Measurements from ENCODE around the gene CAMK2G. TPM values are rescaled to one million over a fixed set of nuclear protein-coding genes. Genes with fewer than 3 reads are reported as not detected.
A peak's percentile ranks its signal among the peaks of the same experiment; 100 is the strongest.

The CAMK2G gene
- polyA plus RNA-seq, 2 of the 4 experiments (the other 2 are of a cell fraction) = 22.6 to 25.5 TPM

DNA sequence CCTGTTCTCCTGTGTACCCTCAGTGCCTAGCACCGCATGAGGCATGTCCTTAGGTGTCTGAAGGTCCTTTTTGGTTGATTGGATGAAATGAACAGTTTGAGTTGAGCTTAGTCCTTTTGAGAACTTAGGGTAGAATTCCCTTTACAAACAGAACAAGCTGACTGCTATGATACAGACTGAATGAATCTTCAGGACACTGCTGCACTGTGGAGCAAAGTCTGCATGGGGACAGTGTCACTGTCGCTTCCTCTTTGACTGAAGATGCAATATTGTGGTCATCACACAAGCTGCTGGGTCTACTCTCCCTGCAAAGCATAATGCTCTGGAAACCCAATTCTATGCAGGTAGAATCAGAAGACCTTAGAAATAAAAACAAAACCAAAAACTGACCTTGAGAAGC, 28.0 kb upstream of the CAMK2G start (continued):
- TF ChIP-seq, protein P1, sequence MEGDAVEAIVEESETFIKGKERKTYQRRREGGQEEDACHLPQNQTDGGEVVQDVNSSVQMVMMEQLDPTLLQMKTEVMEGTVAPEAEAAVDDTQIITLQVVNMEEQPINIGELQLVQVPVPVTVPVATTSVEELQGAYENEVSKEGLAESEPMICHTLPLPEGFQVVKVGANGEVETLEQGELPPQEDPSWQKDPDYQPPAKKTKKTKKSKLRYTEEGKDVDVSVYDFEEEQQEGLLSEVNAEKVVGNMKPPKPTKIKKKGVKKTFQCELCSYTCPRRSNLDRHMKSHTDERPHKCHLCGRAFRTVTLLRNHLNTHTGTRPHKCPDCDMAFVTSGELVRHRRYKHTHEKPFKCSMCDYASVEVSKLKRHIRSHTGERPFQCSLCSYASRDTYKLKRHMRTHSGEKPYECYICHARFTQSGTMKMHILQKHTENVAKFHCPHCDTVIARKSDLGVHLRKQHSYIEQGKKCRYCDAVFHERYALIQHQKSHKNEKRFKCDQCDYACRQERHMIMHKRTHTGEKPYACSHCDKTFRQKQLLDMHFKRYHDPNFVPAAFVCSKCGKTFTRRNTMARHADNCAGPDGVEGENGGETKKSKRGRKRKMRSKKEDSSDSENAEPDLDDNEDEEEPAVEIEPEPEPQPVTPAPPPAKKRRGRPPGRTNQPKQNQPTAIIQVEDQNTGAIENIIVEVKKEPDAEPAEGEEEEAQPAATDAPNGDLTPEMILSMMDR (IDR thresholded peaks at IDR 0.05) = no peak
- no peak for TF ChIP-seq ZFP36 (IDR thresholded peaks at IDR 0.05; ENCODE audit: borderline replicate concordance, partially characterized antibody)

DNA sequence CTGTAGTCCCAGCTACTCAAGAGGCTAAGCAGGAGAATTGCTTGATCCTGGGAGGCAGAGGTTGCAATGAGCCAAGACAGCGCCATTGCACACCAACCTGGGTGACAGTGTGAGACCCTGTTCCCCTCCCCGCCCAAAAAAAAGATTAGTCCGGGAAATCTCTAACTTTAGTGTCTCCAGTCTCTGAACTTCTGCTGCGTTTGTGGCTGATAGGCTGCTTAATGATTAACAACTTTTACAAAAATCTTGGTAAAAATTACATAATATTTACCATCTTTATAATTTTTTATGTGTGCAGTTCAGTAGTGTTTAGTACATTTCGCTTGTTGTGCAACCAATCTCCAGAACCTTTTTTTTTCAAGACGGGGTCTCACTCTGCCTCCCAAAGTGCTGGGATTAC, 26.9 kb upstream of the CAMK2G start:
- no peak overlapping the region for H3K4me3 ChIP-seq
- H3K9me3 ChIP-seq = no peaks in the 10 kb centered on the region
- DNase-seq (ENCODE audit: low read depth in 1 of 2, low spot score in 1 of 2) (no peak), ATAC-seq (no peak), FAIRE-seq (no peak)
- POLR2A ChIA-PET = no interaction called here
- H3K4me1 ChIP-seq = peaks cover 57% of the 10 kb centered on the region
- peak overlapping the region; percentile 69 for H3K4me2 ChIP-seq
- TF ChIP-seq CEBPB (IDR thresholded peaks at IDR 0.05) = peak; percentile 41 to 44; a peak in 1 of 4 replicates
- TF ChIP-seq FOSB (CRISPR knock-in tag; IDR thresholded peaks at IDR 0.05) = no peak
- H3K27ac ChIP-seq = peak overlapping the region; percentile 29 to 96
- WGBS (ENCODE audit: missing lambda C conversion rate) = 49% methylated on average over 6 of the region's 6 CpGs
- CTCF ChIA-PET = interaction anchor here (0.6 to 26.6 kb wide), 8 partner anchors 9 to 1876 kb away, joined by 4 to 936 read pairs (median 6); partner anchors contain the start of gene PLAU

DNA sequence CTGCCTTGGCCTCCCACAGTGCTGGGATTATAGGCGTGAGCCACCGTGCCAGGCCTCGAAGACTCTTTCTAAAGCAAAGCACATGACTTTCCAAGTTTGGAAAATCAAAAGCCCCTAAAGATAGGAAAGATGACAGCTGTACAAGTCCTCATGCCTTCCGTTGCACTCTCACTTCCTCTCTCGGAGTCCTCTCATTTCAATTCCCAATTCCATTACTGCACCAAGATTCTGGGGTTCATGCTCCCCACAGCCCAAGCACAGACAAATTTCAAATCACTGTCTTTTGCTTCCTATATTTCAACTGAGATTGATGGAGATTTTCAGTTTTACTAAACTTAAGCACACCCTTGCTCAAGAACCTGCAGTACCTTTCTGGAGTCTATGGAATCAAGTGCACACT, 25.7 kb upstream of the CAMK2G start:
- Histone ChIP-seq H3K27ac (peak overlapping the region; percentile 29 to 96), H3K4me3 (no peak overlapping the region), H3K9me3 (no peaks in the 10 kb centered on the region), H3K4me1 (peaks cover 47% of the 10 kb centered on the region), H3K4me2 (no peak overlapping the region)
- FAIRE-seq = no peak
- 95% methylated on average over 5 of the region's 5 CpGs for WGBS (ENCODE audit: missing lambda C conversion rate)
- no peak for DNase-seq (ENCODE audit: low read depth in 1 of 2, low spot score in 1 of 2)
- no peak for TF ChIP-seq TP53 (CRISPR knock-in tag; IDR thresholded peaks at IDR 0.05)
- TF ChIP-seq TFCP2L1 (CRISPR knock-in tag; IDR thresholded peaks at IDR 0.05) = no peak
- ChIA-PET POLR2A (no interaction called here), CTCF (interaction anchor here (1.0 to 26.6 kb wide), 9 partner anchors 9 to 57 kb away, joined by 3 to 936 read pairs (median 7); partner anchors contain the start of gene PLAU)
- no peak for ATAC-seq

DNA sequence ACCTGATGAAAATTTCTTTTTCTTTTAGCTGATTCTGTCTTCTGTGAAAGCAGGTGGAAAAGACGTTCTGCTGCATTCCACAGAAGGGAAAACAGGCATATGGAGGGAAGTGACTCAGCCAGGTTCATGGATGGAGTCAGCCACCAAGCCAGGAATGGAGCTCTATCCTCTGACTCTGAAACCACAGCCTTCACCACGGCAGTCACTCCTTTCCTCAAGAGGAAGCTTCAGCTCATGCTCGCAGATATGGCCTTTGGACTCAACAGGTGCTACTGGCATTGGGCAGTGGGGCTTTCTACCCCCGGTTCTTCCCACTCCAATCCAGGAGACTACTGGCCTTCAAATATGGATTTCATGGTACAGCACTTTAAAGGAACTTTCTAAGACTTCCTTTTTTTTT, 25.1 kb upstream of the CAMK2G start:
- Histone ChIP-seq H3K27ac (peak overlapping the region; percentile 29 to 96), H3K4me1 (peaks cover 51% of the 10 kb centered on the region), H3K4me3 (no peak overlapping the region), H3K9me3 (no peaks in the 10 kb centered on the region), H3K4me2 (0 out of 3 replicates have a peak overlapping the region, but pooled peaks have one; percentile 0)
- ChIA-PET POLR2A (no interaction called here), CTCF (interaction anchor here (0.9 to 26.6 kb wide), 9 partner anchors 8 to 58 kb away, joined by 3 to 936 read pairs (median 7); no protein-coding TSS in a partner anchor)
- DNase-seq (ENCODE audit: low read depth in 1 of 2, low spot score in 1 of 2) (no peak), ATAC-seq (peak; percentile 44 to 58; a peak in 3 of 6 replicates), FAIRE-seq (no peak)
- WGBS (ENCODE audit: missing lambda C conversion rate) = 43% methylated on average over 4 of the region's 4 CpGs
- TF ChIP-seq HOXA7 (CRISPR knock-in tag; IDR thresholded peaks at IDR 0.05) (no peak), PHF8 (IDR thresholded peaks at IDR 0.05; ENCODE audit: borderline replicate concordance, low read depth) (no peak), HOXB13 (CRISPR knock-in tag; IDR thresholded peaks at IDR 0.05; ENCODE audit: low read depth) (no peak), TP53 (CRISPR knock-in tag; IDR thresholded peaks at IDR 0.05) (no peak)
- TF ChIP-seq, protein P2, sequence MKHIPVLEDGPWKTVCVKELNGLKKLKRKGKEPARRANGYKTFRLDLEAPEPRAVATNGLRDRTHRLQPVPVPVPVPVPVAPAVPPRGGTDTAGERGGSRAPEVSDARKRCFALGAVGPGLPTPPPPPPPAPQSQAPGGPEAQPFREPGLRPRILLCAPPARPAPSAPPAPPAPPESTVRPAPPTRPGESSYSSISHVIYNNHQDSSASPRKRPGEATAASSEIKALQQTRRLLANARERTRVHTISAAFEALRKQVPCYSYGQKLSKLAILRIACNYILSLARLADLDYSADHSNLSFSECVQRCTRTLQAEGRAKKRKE (CRISPR knock-in tag; IDR thresholded peaks at IDR 0.05; ENCODE audit: low read depth) = peak; percentile 59; the same call in 1 of the 2 replicates

DNA sequence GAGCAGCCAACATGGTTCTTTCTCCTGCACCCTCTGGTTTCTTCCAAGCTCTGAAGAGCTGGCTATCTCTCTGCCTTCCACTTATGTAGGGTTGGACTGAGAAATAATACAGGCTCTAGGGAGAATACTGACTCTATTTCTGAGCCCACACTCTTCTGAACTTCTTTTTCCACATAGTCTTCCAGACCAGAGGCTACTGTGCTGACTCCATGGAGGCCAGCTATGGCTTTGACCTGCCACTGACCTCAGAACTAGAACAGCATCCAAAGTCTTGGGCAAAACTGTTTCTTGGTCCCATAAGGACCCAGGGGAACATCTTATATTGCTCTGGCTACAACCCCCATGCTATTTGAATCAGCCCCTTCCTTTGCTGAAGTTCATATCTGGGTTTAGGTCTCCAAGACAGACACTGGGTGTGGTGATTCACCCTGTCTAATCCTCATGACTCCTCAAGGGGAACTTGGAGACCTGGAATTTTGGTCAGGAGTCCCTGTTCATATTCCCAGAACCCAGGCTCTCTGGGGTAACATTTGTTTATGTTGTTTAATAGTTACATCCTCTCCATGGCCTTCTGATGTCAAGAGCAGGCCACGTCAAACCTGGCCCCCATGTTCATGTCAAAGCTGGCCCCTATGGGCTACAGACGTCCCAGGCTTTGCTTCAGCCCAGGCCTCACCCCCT, 24.5 kb upstream of the CAMK2G start:
- H3K27ac ChIP-seq = peak overlapping the region; percentile 29 to 96
- FAIRE-seq = no peak
- ChIA-PET CTCF (interaction anchor here (0.9 to 26.6 kb wide), 8 partner anchors 8 to 40 kb away, joined by 3 to 936 read pairs (median 6); no protein-coding TSS in a partner anchor), POLR2A (no interaction called here)
- H3K4me1 ChIP-seq = peaks cover 56% of the 10 kb centered on the region
- DNase-seq (ENCODE audit: low read depth in 1 of 2, low spot score in 1 of 2) = no peak
- H3K4me2 ChIP-seq = no peak overlapping the region
- 84% methylated on average over 2 of the region's 2 CpGs for WGBS (ENCODE audit: missing lambda C conversion rate)
- TF ChIP-seq CEBPB (IDR thresholded peaks at IDR 0.05) (no peak), FOSB (CRISPR knock-in tag; IDR thresholded peaks at IDR 0.05) (no peak), NPAS2 (CRISPR knock-in tag; IDR thresholded peaks at IDR 0.05; ENCODE audit: borderline replicate concordance) (no peak)
- TF ChIP-seq, protein P3, sequence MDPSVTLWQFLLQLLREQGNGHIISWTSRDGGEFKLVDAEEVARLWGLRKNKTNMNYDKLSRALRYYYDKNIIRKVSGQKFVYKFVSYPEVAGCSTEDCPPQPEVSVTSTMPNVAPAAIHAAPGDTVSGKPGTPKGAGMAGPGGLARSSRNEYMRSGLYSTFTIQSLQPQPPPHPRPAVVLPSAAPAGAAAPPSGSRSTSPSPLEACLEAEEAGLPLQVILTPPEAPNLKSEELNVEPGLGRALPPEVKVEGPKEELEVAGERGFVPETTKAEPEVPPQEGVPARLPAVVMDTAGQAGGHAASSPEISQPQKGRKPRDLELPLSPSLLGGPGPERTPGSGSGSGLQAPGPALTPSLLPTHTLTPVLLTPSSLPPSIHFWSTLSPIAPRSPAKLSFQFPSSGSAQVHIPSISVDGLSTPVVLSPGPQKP (IDR thresholded peaks at IDR 0.05; ENCODE audit: low read depth, low read length) = no peak
- TF ChIP-seq, protein P4, sequence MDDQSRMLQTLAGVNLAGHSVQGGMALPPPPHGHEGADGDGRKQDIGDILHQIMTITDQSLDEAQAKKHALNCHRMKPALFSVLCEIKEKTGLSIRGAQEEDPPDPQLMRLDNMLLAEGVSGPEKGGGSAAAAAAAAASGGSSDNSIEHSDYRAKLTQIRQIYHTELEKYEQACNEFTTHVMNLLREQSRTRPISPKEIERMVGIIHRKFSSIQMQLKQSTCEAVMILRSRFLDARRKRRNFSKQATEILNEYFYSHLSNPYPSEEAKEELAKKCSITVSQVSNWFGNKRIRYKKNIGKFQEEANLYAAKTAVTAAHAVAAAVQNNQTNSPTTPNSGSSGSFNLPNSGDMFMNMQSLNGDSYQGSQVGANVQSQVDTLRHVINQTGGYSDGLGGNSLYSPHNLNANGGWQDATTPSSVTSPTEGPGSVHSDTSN (IDR thresholded peaks at IDR 0.05) = no peak
- H3K4me3 ChIP-seq = no peak overlapping the region
- ATAC-seq = peak in 1 of 2 experiments; percentile 8; a peak in 2 of 6 replicates
- no peaks in the 10 kb centered on the region for H3K9me3 ChIP-seq
